H9 (cell line): ENCODE data around the gene FBLN2. TPM values are rescaled to one million over a fixed set of nuclear protein-coding genes. Genes with fewer than 3 reads are reported as not detected.

Source experiments
- DNase-seq: peaks from one replicate; pipeline ENCODE4 v3.0.0-alpha.2; 2017
- H2AFZ ChIP-seq: one replicate; pipeline ENCODE4 v1.6.1; 2013; ENCODE audit warnings: mild to moderate bottlenecking, low read length, control low read depth, moderate library complexity
- H2AK5ac ChIP-seq: 2 replicates; pipeline ENCODE4 v1.6.1; 2013; ENCODE audit warnings: low read length, control low read depth, mixed read lengths; ENCODE audit not compliant: insufficient read length
- H2BK120ac ChIP-seq: one replicate; pipeline ENCODE4 v1.6.1; 2013; ENCODE audit warnings: low read depth, mild to moderate bottlenecking, low read length, control low read depth, inconsistent platforms; ENCODE audit not compliant: poor library complexity, severe bottlenecking
- H2BK12ac ChIP-seq: 2 replicates; pipeline ENCODE4 v1.6.1; 2013; ENCODE audit warnings: low read length, control low read depth, mixed read lengths, low read depth; ENCODE audit not compliant: insufficient read length
- H2BK15ac ChIP-seq: 2 replicates; pipeline ENCODE4 v1.6.1; 2013; ENCODE audit warnings: low read depth, low read length, control low read depth
- H2BK20ac ChIP-seq: one replicate; pipeline ENCODE4 v1.6.1; 2013; ENCODE audit warnings: low read depth, mild to moderate bottlenecking, low read length, control low read depth, inconsistent platforms; ENCODE audit not compliant: poor library complexity, severe bottlenecking
- H2BK5ac ChIP-seq: 2 replicates; pipeline ENCODE4 v1.6.1; 2013; ENCODE audit warnings: low read length, control low read depth, mixed read lengths; ENCODE audit not compliant: insufficient read length
- H3K14ac ChIP-seq: 2 replicates; pipeline ENCODE4 v1.6.1; 2013; ENCODE audit warnings: low read length, control low read depth; ENCODE audit not compliant: insufficient read depth
- H3K18ac ChIP-seq: 2 replicates; pipeline ENCODE4 v1.6.1; 2013; ENCODE audit warnings: low read depth, mild to moderate bottlenecking, mixed read lengths, low read length, control low read depth; ENCODE audit not compliant: insufficient read length
- H3K23ac ChIP-seq: 2 replicates; pipeline ENCODE4 v1.6.1; 2013; ENCODE audit warnings: low read length, control low read depth, mixed read lengths, low read depth; ENCODE audit not compliant: insufficient read length
- H3K23me2 ChIP-seq: 2 replicates; pipeline ENCODE4 v1.6.1; 2013; ENCODE audit warnings: low read depth, mild to moderate bottlenecking, mixed read lengths, low read length, control low read depth; ENCODE audit not compliant: insufficient read length, poor library complexity, severe bottlenecking
- H3K27ac ChIP-seq: 2 replicates; pipeline ENCODE4 v1.5.1; 2013; ENCODE audit warnings: low read length, control low read depth, mixed read lengths, low read depth; ENCODE audit not compliant: insufficient read length
- H3K27me3 ChIP-seq: 2 replicates; pipeline ENCODE4 v1.6.1; 2013; ENCODE audit warnings: low read length, control low read depth, inconsistent platforms; ENCODE audit not compliant: insufficient read depth
- H3K4ac ChIP-seq: 2 replicates; pipeline ENCODE4 v1.6.1; 2013; ENCODE audit warnings: low read depth, mild to moderate bottlenecking, control low read depth, inconsistent platforms, low read length, moderate library complexity
- H3K4me1 ChIP-seq: 2 replicates; pipeline ENCODE4 v1.6.1; 2013; ENCODE audit warnings: low read length, control low read depth, inconsistent platforms; ENCODE audit not compliant: insufficient read depth
- H3K4me2 ChIP-seq: 2 replicates; pipeline ENCODE4 v1.6.1; 2013; ENCODE audit warnings: low read length, control low read depth, mixed read lengths; ENCODE audit not compliant: insufficient read length, insufficient read depth
- H3K56ac ChIP-seq: 2 replicates; pipeline ENCODE4 v1.6.1; 2013; ENCODE audit warnings: low read depth, mild to moderate bottlenecking, mixed read lengths, low read length, control low read depth; ENCODE audit not compliant: insufficient read length
- H3K79me1 ChIP-seq: 2 replicates; pipeline ENCODE4 v1.6.1; 2013; ENCODE audit warnings: low read depth, mild to moderate bottlenecking, moderate library complexity, low read length, control low read depth, inconsistent platforms; ENCODE audit not compliant: insufficient read depth, poor library complexity, severe bottlenecking
- H3K79me2 ChIP-seq: 2 replicates; pipeline ENCODE4 v1.6.1; 2013; ENCODE audit warnings: low read length, control low read depth, inconsistent platforms; ENCODE audit not compliant: insufficient read depth
- H3K9ac ChIP-seq: 2 replicates; pipeline ENCODE4 v1.6.1; 2013; ENCODE audit warnings: low read length, control low read depth, mixed read lengths; ENCODE audit not compliant: insufficient read length; ENCODE audit errors: extremely low read depth
- H3K9me3 ChIP-seq: one replicate; pipeline ENCODE4 v1.6.1; 2013; ENCODE audit warnings: low read depth, low read length, inconsistent platforms; ENCODE audit not compliant: control insufficient read depth
- H3T11ph ChIP-seq: one replicate; pipeline ENCODE4 v1.6.1; 2013; ENCODE audit warnings: mild to moderate bottlenecking, low read length, control low read depth, inconsistent platforms
- H4K20me1 ChIP-seq: one replicate; pipeline ENCODE4 v1.6.1; 2013; ENCODE audit not compliant: control insufficient read depth, insufficient read length, insufficient read depth
- H4K5ac ChIP-seq: 2 replicates; pipeline ENCODE4 v1.6.1; 2013; ENCODE audit warnings: low read depth, mild to moderate bottlenecking, mixed read lengths, low read length, control low read depth; ENCODE audit not compliant: insufficient read length
- H4K8ac ChIP-seq: replicated peaks from 2 replicates; pipeline ENCODE4 v1.6.1; 2013; ENCODE audit warnings: low read length, control low read depth, mixed read lengths, low read depth; ENCODE audit not compliant: insufficient read length
- H4K91ac ChIP-seq: 2 replicates; pipeline ENCODE4 v1.6.1; 2013; ENCODE audit warnings: low read depth, mild to moderate bottlenecking, moderate library complexity, mixed read lengths, low read length, control low read depth; ENCODE audit not compliant: insufficient read length
- H3K27ac Mint-ChIP-seq, 3 experiments: 2 replicates in 2 of 3; 3 replicates in 1 of 3; pipeline ENCODE4 v1.8.0; 2020 to 2021; ENCODE audit warnings: mixed read lengths in 3 of 3, mild to moderate bottlenecking in 1 of 3, moderate library complexity in 1 of 3
- H3K27me3 Mint-ChIP-seq: 2 replicates; pipeline ENCODE4 v1.8.0; 2021; ENCODE audit warnings: low read depth, mild to moderate bottlenecking, moderate library complexity, mixed read lengths
- H3K36me3 Mint-ChIP-seq, 3 experiments: 2 replicates in 2 of 3; 3 replicates in 1 of 3; pipeline ENCODE4 v1.8.0; 2020 to 2021; ENCODE audit warnings: low read depth in 3 of 3, mixed read lengths in 3 of 3; ENCODE audit not compliant: insufficient read depth in 1 of 3
- H3K4me1 Mint-ChIP-seq, 2 experiments: 2 replicates each; pipeline ENCODE4 v1.8.0; 2020; ENCODE audit warnings: mixed read lengths in 2 of 2
- H3K4me3 Mint-ChIP-seq, 2 experiments: 2 replicates in 1 of 2; 3 replicates in 1 of 2; pipeline ENCODE4 v1.8.0; 2020 to 2021; ENCODE audit warnings: mild to moderate bottlenecking in 2 of 2, mixed read lengths in 2 of 2, moderate library complexity in 1 of 2
- H3K9me3 Mint-ChIP-seq, 2 experiments: 2 replicates in 1 of 2; 3 replicates in 1 of 2; pipeline ENCODE4 v1.8.0; 2020; ENCODE audit warnings: mild to moderate bottlenecking in 2 of 2, mixed read lengths in 2 of 2, moderate library complexity in 1 of 2
- WGBS: extraction: QIAGEN DNeasy Blood & Tissue Kit; methylation state at CpG from one replicate; pipeline ENCODE4 v1.1.7; 2013; ENCODE audit warnings: missing lambda C conversion rate, low lambda C conversion rate, mixed read lengths; ENCODE audit not compliant: insufficient read length; ENCODE audit errors: extremely low coverage; 5-methylcytosine and 5-hydroxymethylcytosine counted together
- total RNA-seq: library from RNA; stranded (reverse); gene quantifications from 2 replicates; pipeline ENCODE4 v1.2.1, GENCODE V29; 2021
- TF ChIP-seq, protein P1 (sequence below): fragments of 200-600 bp; sonication (generic); conservative IDR thresholded peaks from 3 replicates; pipeline ENCODE4 v1.8.0; 2021; ENCODE audit warnings: antibody characterized with exemption, mild to moderate bottlenecking

FBLN2 gene
- total RNA-seq, 1 experiment from 2014 or later, result 11.8 TPM

DNA sequence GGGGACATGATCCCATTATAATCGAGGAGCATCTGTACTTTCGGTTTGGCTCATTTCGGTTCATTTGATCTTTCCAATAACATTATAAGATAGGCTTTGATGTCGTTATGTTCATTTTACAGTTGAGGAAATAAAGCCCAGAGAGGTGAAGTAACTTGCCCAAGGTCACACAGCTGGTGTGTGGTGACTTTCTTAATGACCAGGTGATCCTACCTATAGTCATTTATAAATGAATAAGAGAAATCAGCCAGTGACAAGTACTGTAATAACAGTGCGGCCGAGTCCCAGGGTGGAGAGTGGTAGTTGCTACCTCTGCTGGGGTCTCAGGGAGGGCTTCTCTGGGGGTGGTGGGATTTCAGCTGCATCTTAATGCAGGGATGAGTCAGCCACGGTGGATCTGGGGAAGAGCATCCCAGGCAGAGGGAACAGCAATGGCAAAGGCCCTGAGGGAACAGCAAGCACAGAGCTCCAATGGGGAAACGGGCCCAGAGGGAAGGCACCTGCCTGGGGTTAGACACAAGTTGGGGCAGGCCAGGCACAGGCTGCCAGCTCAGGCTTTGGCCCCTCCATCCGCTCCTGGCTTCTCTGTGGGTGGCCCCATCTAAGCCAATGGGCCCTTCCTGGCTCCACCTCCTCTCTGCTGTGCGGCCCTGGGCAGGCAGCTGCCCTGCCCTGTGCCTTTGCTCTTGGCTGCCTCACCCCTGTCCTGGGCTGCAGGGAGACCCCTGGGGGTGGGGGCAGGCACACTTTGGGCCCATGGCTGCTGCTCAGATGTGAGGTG is 1.1 kb upstream of the FBLN2 start:
- WGBS, result no CpG with 5 or more reads among the region's 10 CpGs
- no peak overlapping the region for H3K9ac ChIP-seq
- H2AK5ac ChIP-seq, result no peak overlapping the region
- no peaks in the 10 kb centered on the region for H3K9me3 ChIP-seq
- no peaks in the 10 kb centered on the region; the same call in 1 of the 2 replicates for H3K27me3 ChIP-seq
- H3K23ac ChIP-seq, result no peak overlapping the region
- H3K4me2 ChIP-seq, result no peak overlapping the region
- H3K4ac ChIP-seq, result no peak overlapping the region
- H3K4me1 ChIP-seq, result no peaks in the 10 kb centered on the region; the same call in 1 of the 2 replicates
- H3K79me1 ChIP-seq, result no peaks in the 10 kb centered on the region
- H3K27ac ChIP-seq, result no peak overlapping the region
- H3K14ac ChIP-seq, result no peak overlapping the region
- TF ChIP-seq, protein P1, sequence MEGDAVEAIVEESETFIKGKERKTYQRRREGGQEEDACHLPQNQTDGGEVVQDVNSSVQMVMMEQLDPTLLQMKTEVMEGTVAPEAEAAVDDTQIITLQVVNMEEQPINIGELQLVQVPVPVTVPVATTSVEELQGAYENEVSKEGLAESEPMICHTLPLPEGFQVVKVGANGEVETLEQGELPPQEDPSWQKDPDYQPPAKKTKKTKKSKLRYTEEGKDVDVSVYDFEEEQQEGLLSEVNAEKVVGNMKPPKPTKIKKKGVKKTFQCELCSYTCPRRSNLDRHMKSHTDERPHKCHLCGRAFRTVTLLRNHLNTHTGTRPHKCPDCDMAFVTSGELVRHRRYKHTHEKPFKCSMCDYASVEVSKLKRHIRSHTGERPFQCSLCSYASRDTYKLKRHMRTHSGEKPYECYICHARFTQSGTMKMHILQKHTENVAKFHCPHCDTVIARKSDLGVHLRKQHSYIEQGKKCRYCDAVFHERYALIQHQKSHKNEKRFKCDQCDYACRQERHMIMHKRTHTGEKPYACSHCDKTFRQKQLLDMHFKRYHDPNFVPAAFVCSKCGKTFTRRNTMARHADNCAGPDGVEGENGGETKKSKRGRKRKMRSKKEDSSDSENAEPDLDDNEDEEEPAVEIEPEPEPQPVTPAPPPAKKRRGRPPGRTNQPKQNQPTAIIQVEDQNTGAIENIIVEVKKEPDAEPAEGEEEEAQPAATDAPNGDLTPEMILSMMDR, result no peak
- no peaks in the 10 kb centered on the region for H3K79me2 ChIP-seq
- no peak overlapping the region for H2BK15ac ChIP-seq
- no peaks in the 10 kb centered on the region for H4K20me1 ChIP-seq
- no peak overlapping the region for H2AFZ ChIP-seq
- no peak overlapping the region for H4K5ac ChIP-seq
- Mint-ChIP-seq H3K4me1 (peaks cover 22 to 49% of the 10 kb centered on the region in 2 experiments), H3K4me3 (peak overlapping the region; percentile 48 to 62), H3K27me3 (peaks cover 42% of the 10 kb centered on the region), H3K9me3 (no peaks in the 10 kb centered on the region), H3K27ac (no peak overlapping the region), H3K36me3 (no peaks in the 10 kb centered on the region)
- H3T11ph ChIP-seq, result no peak overlapping the region
- H4K8ac ChIP-seq, result no peak overlapping the region
- no peak overlapping the region for H3K56ac ChIP-seq
- H4K91ac ChIP-seq, result no peak overlapping the region
- H2BK20ac ChIP-seq, result no peak overlapping the region
- H2BK5ac ChIP-seq, result no peak overlapping the region
- no peak overlapping the region for H2BK12ac ChIP-seq
- DNase-seq, result peak; percentile 86
- no peak overlapping the region for H3K18ac ChIP-seq
- H3K23me2 ChIP-seq, result no peaks in the 10 kb centered on the region
- no peak overlapping the region for H2BK120ac ChIP-seq
